CD4-positive, alpha-beta T cell treated with Interleukin-10 for 1 hour (primary cell): Measurements from ENCODE around the gene IGFBP5.

ENCODE experiments used
- DNase-seq: peaks from one replicate; pipeline ENCODE4 v3.0.0-alpha.2; 2020

IGFBP5 gene

DNA sequence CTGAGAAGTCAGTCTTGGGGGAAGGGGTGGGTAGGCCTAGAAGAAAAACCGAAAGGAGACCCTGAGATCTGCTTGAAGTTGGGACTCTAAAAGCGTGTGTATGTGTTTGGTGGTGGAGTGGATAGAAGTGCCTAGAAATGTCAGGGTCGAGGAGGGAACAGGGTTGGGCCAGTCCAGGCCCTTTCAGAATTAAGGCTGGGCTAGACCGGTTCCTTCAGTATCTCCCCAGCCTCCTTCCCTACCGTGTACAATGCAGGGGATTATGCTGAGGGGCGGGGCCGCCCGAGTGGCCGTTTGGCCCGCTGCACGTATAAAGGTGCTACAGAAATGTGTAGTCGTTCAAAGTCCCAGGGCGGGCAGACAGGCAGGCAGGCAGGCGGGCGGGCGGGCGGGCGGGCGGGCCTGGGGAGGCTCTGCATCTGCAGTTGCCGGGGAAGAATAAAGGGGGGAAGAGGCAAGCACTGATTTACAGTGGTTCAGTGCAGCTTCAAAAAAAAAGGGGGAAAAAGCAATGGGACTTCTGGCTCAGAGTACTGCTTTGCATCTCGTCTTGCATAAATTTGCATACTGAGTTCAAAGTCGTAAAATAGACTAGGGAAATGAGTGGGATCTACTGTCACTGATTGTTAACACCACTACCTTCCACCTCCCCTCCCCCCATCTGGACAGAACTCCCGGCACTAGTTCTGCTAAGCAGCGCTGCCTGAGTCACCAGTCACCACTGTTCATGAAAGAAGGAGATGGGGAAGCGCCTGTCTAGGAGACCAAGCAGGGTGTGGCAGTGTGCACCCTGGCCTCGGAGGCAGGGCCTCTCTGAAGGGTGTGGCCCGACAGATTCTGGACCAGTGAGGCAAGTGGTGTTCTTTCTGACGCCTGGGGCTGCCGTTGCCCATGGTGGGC, 58.5 kb downstream of the IGFBP5 start:
- no peak for DNase-seq

DNA sequence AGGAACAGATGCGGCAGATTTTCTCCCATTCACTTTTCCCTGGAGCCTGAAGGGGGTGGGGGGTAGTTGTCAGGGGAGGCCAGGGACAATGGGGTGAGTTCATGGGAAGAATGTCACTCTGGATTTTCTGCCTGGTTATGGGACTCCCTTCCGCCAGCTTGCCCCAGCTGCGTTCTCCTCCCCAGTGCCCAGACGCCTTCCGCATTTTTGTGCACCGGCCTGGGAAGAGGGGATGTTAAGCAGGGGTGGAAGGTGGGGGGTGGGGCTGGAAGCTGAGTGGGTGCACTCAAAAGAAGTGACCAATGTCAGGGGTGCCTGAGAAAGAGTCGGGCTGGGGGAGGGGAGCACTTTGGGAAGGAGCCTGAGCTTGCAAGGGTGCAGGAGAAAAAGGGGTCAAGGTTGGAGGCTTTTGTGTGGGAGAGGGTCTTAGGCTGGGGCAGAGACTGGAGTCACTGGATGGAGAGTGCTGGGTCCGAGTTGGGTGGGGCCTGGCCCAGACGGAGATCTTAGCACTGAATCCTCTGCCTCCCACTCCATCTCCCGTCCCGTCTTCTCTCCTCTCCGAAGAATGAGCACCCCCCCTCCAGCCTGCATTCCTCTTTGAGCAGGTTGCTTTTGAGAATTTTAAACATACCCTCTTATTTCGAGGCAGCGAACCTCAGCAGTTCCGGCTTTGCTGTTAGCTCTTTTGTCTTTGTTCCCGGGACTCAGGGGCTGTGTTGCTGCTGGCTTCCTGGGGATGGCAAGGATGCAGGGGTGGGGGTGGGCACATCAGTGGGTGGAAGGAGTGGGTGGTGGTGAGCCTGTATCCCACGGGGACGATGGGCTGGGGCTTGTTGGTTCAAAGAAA, 59.4 kb downstream of the IGFBP5 start:
- no peak for DNase-seq

DNA sequence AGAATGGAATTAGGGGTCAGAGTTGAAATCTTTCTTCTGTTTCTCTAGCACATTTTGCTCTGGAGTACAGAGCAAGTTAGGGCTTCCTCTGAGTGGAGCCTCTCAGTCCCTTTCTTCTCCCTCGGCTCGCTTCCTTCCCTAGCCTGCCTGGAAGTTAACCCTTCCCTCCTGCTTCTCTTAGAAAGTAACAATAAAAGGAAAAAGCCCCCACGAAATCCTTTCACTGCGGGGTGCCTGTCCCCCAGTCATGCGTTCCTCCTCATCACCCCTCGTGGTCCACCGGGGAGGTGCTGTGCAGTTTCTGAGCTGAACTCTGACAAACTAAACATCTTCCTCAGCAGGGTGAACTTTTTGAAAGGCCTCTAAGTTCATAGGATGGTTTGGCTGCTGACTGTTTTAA, 60.2 kb downstream of the IGFBP5 start:
- DNase-seq, result no peak

DNA sequence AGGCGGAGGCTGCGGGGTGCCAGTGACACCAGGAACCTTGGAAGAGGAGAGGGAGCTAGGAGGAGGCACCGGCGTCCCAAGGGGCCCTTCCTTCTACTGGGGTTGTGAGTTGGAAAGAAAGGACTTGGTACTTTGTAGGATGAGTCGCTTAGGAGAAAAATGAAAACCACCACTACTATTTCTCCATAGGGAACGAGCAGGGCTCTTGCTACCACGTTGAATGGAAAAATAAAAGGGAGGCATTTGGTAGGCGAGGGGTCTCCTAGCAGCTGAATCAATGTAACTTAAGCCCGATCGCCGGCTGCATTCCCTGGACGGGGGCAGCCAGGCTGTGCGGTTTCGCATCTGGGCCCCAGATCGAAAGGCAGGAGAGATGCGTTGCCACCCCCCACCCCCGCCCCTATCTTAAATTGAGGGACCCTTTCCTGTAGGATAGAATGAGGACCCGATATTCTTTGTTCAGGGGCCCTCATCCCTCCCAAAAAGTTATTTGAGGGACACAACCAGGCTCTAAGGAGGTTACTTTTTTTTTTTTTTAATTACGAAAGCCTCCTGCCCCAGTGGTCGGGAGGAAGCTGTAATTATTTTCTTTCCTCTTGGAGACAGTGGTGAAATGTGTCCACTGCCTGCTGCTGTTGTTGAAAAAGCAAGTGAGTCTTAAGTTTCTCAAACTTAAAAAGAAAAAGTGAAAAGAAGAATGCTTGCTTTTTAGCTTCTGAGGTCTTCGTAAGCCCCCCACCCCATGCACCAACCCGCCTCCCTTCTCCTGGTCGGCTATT, 60.8 kb downstream of the IGFBP5 start:
- DNase-seq, result no peak

DNA sequence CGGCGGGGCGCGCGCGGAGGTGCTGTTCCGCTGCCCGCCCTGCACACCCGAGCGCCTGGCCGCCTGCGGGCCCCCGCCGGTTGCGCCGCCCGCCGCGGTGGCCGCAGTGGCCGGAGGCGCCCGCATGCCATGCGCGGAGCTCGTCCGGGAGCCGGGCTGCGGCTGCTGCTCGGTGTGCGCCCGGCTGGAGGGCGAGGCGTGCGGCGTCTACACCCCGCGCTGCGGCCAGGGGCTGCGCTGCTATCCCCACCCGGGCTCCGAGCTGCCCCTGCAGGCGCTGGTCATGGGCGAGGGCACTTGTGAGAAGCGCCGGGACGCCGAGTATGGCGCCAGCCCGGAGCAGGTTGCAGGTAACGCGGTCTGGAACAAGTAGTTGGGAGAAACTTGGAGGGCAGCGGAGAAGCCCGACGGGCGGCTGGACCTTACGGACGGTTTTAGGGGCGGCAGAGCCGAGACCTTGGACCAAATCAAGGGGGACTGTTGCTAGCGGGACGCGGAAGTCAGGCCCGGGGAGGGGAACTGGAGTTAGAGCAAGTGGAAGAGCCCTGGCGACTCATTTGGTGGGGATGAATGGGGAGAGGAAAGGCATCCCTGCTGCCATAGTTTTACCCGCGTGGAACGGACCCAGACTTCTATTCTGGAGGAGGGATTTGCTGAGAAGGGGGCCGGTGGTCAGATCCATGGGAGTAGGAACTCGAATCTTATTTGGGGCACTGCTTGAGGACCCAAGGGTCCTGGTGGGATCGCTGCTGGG, 61.6 kb downstream of the IGFBP5 start:
- no peak for DNase-seq

DNA sequence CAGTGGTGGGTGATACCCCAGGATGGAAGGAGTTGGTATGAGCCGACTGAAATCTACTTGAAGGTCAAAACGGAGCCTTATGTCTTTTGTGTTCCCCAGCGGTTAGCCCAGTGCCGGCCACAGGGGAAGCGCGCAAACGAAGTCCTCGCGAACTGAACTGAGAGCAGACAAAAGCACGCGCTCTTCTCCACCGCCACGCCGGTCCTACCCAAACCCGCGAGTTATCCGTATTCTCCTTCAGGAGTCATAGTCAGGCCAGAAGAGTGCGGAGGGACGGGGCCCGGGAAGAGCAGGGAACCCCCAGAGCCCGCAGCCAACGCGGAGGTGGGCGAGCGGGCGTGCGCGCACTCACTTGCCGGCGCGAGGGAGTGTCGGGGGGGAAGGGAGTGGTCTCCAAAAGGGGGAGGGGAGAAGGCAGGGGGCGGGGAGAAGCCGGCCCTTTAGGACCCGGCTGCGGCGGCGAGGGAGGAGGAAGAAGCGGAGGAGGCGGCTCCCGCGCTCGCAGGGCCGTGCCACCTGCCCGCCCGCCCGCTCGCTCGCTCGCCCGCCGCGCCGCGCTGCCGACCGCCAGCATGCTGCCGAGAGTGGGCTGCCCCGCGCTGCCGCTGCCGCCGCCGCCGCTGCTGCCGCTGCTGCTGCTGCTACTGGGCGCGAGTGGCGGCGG, 62.3 kb downstream of the IGFBP5 start, which contains the start of gene IGFBP2:
IGFBP2 (plus strand) TSS at position 469 of the 664 bp plus-strand sequence; CDS start at position 573, 104 bp downstream.
- no peak for DNase-seq

DNA sequence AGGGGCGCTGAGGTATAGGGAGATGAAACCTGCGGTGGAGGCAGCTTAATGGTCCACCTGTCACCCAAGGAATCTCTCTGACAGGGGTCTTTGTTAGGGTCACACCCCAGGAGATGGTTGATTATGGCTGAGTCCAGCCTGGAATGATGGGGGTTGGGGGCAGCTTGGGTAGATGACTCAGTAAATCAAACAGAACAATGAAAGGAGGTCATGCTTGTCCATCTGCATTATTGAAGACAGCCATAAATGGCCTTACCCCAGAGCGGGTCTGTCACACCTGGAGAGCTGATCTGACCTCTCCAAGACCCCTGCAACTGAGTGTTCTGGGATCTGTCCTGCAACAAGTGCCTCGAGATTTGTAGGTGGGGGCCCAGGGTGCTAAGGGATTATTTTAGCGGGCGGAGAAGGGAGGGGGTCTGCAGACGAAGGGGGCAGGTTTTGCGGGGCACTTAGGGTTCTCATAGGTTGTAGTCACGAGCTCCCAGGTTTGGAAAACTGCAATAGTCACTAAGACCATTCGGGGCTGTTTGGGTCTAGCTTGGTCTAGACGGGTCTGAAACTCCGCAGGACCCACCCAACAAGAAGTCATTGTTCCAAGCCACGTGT, 62.9 kb downstream of the IGFBP5 start:
- DNase-seq, result no peak

DNA sequence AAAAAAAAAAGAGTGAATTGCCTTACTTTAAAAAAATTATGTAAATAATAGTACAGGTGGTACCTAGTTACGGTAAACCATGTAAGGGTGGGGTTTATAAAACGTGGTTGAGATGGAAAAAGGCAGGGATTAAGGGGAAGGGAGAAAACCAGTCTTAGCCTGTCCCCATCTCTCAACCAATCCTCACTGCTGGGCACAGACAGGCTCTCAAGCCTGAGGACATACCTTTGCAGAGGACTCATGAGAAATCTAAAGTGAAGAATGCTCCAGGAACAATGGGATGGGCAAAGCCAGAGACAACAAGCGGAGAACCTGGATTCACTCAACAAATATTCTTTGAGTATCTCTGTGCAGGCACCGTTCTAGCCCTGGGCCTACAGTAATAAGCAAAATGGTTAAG, 65.6 kb downstream of the IGFBP5 start:
- DNase-seq, result no peak

DNA sequence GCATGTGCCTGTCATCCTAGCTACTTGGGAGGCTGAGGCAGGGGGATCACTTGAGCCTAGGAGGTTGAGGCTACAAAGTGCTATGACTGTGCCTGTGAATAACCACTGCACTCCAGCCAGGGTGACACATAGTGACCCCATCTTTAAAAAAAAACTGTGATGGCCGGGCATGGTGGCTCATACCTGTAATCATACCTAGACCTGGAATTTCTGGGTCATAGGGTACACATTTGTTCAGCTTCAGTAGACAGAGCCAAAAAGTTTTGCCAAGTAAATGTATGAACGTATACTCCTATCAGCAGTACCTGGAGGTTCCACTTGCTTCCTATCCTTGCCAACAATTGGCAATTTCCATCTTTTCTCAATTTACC, 68.5 kb downstream of the IGFBP5 start:
- DNase-seq, result no peak

DNA sequence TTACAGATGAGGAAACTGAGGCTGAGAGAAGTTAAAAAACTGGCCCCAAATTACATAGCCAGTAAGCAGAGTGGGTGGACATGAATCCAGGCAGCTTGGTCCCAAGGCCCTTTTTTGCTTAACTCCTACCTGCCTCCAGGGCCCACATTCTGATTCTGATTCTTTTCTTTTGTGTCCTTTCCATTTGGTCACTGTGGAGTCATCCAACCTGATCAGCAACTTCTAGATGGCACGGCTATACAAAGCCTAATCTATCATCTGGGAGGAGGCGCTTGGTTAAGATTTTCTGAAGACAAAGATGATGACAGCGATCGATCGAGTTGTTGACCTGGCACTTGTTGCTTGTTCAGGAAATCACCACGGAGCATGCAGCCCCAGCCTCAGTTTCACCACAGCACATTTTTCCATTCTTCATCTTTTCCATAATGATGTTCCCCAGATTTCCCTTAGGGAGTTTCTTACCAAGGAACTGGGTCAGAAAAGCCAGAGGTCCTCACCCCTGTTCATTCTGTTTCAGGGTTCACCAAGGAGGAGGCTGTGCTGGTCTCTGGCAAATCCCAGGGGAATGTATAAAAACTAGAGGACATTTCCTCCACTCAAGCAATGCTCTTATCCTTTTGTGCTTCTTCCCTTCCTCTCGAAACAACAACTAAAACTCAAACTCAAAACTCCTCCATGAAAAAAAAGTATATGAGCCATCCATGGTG, 69.0 kb downstream of the IGFBP5 start:
- DNase-seq, result no peak

DNA sequence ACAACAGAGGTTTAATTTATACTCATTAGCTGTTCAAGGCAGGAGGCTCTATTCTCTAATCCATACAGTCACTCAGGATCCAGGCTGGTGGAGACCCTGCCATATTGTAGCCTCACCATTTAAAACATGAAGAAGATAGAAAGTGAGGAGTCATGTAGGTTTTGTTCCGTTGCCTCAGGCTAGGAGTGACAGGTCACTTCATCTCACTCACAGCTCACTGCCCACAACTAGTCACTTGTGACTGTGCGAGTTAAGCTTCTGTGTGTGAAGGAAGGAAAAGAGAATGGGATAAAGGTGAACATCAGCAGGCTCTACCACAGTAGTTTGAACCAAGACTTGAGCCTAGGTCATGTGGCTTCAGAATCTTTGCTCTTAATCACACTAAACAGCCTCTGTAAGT, 71.1 kb downstream of the IGFBP5 start:
- no peak for DNase-seq

DNA sequence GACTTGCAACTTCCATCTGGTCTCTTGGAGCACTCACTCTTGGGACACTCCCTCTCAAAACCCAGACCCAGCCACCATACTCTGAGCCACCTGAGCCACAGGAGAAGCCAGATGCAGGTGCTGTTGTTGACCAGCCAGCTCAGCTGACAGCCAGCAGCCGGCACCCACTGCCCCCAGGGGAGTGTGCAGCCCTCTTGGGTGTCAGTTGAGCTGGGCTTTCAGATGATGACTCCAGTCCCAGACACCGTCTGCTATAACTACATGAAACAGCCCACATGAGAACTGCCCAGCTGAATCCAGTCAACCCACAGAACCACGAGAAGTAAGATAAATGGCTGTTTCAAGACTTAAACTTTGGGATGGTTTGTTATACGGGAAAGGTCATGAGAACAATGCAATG, 72.8 kb downstream of the IGFBP5 start:
- no peak for DNase-seq
